Endothelial cell (in vitro differentiated cells): ENCODE results near the gene MOCS3. TPM values are rescaled to one million over a fixed set of nuclear protein-coding genes. Genes with fewer than 3 reads are reported as not detected.
"Not testable (repeated sequence)": the region's sequence is repeated elsewhere in the genome, so short reads cannot be mapped to it uniquely, and the experiment has no call there.

Experiments
- DNase-seq: peaks from one replicate; pipeline ENCODE4 v3.0.0; 2021; ENCODE audit warnings: low spot score
- H3K27ac Mint-ChIP-seq: one replicate; pipeline ENCODE4 v1.8.0; 2021; ENCODE audit warnings: mixed read lengths, inconsistent platforms; ENCODE audit not compliant: unreplicated experiment
- H3K27me3 Mint-ChIP-seq: one replicate; pipeline ENCODE4 v1.8.0; 2021; ENCODE audit warnings: mild to moderate bottlenecking, moderate library complexity, mixed read lengths, inconsistent platforms; ENCODE audit not compliant: unreplicated experiment
- H3K36me3 Mint-ChIP-seq: one replicate; pipeline ENCODE4 v1.8.0; 2021; ENCODE audit warnings: mild to moderate bottlenecking, low read depth, mixed read lengths, inconsistent platforms; ENCODE audit not compliant: unreplicated experiment
- H3K4me1 Mint-ChIP-seq: one replicate; pipeline ENCODE4 v1.8.0; 2021; ENCODE audit warnings: mild to moderate bottlenecking, mixed read lengths, inconsistent platforms; ENCODE audit not compliant: unreplicated experiment
- H3K4me3 Mint-ChIP-seq: one replicate; pipeline ENCODE4 v1.8.0; 2021; ENCODE audit warnings: mild to moderate bottlenecking, mixed read lengths, inconsistent platforms; ENCODE audit not compliant: unreplicated experiment
- H3K9me3 Mint-ChIP-seq: one replicate; pipeline ENCODE4 v1.8.0; 2021; ENCODE audit warnings: mixed read lengths, inconsistent platforms; ENCODE audit not compliant: unreplicated experiment
- total RNA-seq: library from RNA; stranded (reverse); fragmentation: NEBNext Ultra II Directional; extraction: Animal tissue kit (Norgen Biotek cat#: 25700); gene quantifications from one replicate; pipeline ENCODE4 v1.2.1, GENCODE V29; 2021; ENCODE audit not compliant: unreplicated experiment
- TF ChIP-seq, protein P1 (sequence below): fragments of 200-600 bp; sonication (generic); IDR thresholded peaks from one replicate; pipeline ENCODE4 v1.5.0; 2021; ENCODE audit warnings: antibody characterized with exemption; ENCODE audit not compliant: unreplicated experiment

The MOCS3 gene
- total RNA-seq, 1 donor from 2014 or later: 6.3 TPM

DNA sequence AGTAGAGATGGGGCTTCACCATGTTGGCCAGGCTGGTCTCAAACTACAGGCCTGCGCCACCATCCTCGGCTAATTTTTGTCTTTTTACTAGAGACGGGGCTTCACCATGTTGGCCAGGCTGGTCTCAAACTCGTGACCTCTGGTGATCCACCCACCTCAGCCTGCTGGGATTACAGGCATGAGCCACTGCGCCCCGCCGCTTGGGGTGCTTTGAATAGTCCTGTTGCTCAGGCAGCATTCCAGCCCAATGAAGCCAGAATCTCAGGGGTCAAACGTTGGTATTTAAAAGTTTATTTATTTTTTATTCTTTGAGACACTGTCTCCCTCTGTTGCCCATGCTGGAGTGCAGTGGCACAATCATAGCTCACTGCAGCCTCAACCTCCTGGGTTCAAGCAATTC lies 11.3 kb downstream of the MOCS3 start:
- Mint-ChIP-seq H3K4me1 (no peaks in the 10 kb centered on the region), H3K27ac (no peak overlapping the region), H3K36me3 (no peaks in the 10 kb centered on the region), H3K4me3 (no peak overlapping the region), H3K27me3 (no peaks in the 10 kb centered on the region), H3K9me3 (no peaks in the 10 kb centered on the region)
- TF ChIP-seq, protein P1, sequence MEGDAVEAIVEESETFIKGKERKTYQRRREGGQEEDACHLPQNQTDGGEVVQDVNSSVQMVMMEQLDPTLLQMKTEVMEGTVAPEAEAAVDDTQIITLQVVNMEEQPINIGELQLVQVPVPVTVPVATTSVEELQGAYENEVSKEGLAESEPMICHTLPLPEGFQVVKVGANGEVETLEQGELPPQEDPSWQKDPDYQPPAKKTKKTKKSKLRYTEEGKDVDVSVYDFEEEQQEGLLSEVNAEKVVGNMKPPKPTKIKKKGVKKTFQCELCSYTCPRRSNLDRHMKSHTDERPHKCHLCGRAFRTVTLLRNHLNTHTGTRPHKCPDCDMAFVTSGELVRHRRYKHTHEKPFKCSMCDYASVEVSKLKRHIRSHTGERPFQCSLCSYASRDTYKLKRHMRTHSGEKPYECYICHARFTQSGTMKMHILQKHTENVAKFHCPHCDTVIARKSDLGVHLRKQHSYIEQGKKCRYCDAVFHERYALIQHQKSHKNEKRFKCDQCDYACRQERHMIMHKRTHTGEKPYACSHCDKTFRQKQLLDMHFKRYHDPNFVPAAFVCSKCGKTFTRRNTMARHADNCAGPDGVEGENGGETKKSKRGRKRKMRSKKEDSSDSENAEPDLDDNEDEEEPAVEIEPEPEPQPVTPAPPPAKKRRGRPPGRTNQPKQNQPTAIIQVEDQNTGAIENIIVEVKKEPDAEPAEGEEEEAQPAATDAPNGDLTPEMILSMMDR: no peak
- DNase-seq: no peak

DNA sequence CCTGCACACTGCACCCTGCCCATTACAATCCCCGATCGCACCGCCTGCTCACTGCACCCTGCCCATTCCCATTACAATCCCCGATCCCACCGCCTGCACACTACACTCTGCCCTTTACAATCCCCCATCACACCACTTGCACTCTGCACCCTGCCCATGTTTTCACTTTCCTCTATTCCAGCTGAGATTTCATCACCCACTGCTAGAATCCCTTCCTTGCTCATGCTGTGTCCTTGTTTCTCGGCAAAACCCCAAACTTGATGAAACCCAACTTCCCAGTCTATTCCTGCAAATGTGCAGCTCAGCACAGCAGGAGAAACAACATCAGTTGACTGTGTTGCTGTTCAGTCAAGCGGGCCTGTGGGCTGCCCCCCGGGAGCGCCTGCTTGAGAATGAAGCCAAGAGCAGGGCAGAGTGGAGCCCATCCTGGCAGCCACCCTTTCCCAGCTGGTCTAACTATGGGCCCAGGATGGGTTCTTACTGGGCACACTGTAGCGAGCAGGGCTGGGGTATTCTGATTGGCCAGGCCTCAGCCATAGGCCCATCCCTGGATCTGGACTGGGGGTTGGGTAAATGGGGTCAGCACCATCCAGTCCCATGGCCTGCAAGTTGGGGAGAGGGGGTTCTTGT lies 17.2 kb downstream of the MOCS3 start:
- Mint-ChIP-seq H3K4me3 (no peak overlapping the region), H3K4me1 (peaks cover 3% of the 10 kb centered on the region), H3K27ac (no peak overlapping the region), H3K36me3 (no peaks in the 10 kb centered on the region), H3K9me3 (no peaks in the 10 kb centered on the region), H3K27me3 (peaks cover 5% of the 10 kb centered on the region)
- DNase-seq: no peak
- TF ChIP-seq, protein P1: no peak

DNA sequence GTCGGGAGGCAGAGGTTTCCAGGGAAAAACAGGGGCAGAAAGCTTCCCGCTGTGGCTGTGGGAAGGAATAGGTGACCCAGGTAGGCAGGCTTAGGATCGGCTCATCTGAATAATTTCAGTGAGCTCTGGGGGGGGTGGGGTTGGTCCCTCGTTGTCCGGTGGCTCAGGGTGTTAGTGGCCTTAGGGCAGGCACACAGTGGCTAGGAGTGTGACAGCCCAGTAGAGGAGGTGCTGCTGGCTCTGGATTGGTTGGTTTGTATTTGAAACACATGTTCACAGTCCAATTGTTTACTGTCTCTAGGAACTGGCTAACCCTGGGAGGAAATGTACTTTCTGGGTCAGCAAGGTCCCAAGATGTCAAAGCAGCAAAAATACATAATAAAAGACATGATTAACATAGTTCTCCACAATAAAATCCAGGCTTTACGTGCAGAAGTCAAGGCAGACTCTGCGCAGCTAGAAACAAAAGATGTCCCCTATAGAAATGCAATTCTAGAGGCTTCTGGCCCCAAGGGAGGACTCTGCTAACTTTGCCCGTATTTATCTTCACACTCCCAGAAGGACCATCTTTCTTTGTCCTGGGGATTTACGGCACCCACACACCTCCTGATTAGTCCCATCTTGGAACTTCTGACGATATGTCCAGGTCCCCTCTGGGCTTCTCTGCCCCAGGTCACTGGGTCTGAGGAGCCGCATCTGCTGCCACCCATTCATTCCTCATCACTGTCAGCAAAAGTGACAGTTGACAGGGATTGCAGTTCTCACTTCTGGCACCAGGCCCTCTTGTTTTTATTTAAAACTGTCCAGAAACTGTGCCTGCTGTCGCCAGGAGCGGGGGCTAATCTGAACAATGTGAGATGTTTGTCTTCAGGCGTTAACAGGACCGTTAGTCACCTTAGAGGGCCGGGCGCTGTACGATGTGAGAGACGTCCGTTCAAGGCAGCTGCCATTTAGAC lies 18.7 kb downstream of the MOCS3 start:
- Mint-ChIP-seq H3K4me1 (peaks cover 3% of the 10 kb centered on the region), H3K27ac (no peak overlapping the region), H3K4me3 (no peak overlapping the region), H3K27me3 (peaks cover 5% of the 10 kb centered on the region), H3K9me3 (no peaks in the 10 kb centered on the region), H3K36me3 (peaks cover 2% of the 10 kb centered on the region)
- TF ChIP-seq, protein P1: no peak
- no peak for DNase-seq

GRCh38 chr20:50978533-50978932 lies 19.9 kb downstream of the MOCS3 start:
- H3K27ac Mint-ChIP-seq, H3K4me1 Mint-ChIP-seq, H3K9me3 Mint-ChIP-seq, H3K27me3 Mint-ChIP-seq, H3K4me3 Mint-ChIP-seq, H3K36me3 Mint-ChIP-seq, DNase-seq: not testable (repeated sequence)

DNA sequence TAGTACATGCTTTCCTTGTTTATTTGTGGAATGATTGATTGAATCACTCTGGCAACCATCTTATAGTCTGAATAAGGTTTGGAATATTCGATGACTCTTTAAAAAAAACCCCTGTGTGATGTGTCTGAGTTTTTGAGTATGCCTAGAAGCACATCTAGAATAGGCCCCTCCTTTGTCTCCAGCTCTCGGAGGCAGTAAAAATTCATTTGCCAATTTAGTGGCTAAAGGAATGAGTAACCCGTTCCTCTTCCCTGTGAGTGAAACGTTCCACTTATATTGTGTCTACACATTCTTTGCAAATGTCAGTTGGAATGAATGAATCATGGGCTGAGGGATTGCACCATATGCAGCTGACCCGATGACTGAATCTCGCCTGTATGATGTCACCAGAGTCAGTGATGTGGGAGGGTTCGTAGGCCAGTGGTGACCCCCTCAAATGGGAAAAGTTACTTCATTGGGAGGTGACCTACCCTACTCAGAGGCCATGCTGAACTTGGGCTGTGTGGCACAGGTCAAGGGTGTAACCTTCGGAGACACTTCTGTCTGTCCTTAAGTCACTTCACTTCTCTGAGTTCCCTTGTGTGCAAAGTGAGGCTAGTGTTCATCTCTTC lies 21.6 kb downstream of the MOCS3 start:
- TF ChIP-seq, protein P1: no peak
- Mint-ChIP-seq H3K4me1 (peaks cover 3% of the 10 kb centered on the region), H3K36me3 (peaks cover 2% of the 10 kb centered on the region), H3K9me3 (no peaks in the 10 kb centered on the region), H3K27me3 (peaks cover 5% of the 10 kb centered on the region), H3K4me3 (no peak overlapping the region), H3K27ac (no peak overlapping the region)
- no peak for DNase-seq
